PC-3 (cell line): ENCODE results near the gene SLIT2.

ENCODE experiments used
- CTCF ChIP-seq: fragments of 300-600 bp; sonication (generic); conservative IDR thresholded peaks from 2 replicates; pipeline ENCODE4 v1.5.1; 2017; ENCODE audit warnings: antibody characterized with exemption, low read depth, mild to moderate bottlenecking, low read length
- EZH2phosphoT487 ChIP-seq: fragments of 300-600 bp; sonication (generic); IDR thresholded peaks from 2 replicates; pipeline ENCODE4 v1.6.1; 2018; ENCODE audit warnings: mild to moderate bottlenecking, antibody characterized with exemption, low read length, borderline replicate concordance

GRCh38 chr4:20284990-20285389, 33.3 kb downstream of the SLIT2 start:
- TF ChIP-seq EZH2phosphoT487 (no peak), CTCF (no peak)
